Ureter (tissue), 1 donor: ENCODE data around the gene NEK2. TPM values are rescaled to one million over a fixed set of nuclear protein-coding genes. Genes with fewer than 3 reads are reported as not detected.
"Not testable (repeated sequence)": the region's sequence is repeated elsewhere in the genome, so short reads cannot be mapped to it uniquely, and the experiment has no call there.

ENCODE experiments used
- DNase-seq: peaks from one replicate; pipeline ENCODE4 v3.0.0-alpha.2; 2020; ENCODE audit warnings: low spot score
- total RNA-seq: library from RNA; stranded (reverse); gene quantifications from one replicate; pipeline ENCODE4 v1.2.4, GENCODE V29; 2023
- donor health status: DM: yes; HTN: yes; CAD: no.

Gene NEK2
- total RNA-seq, 1 donor from 2014 or later = not detected

DNA sequence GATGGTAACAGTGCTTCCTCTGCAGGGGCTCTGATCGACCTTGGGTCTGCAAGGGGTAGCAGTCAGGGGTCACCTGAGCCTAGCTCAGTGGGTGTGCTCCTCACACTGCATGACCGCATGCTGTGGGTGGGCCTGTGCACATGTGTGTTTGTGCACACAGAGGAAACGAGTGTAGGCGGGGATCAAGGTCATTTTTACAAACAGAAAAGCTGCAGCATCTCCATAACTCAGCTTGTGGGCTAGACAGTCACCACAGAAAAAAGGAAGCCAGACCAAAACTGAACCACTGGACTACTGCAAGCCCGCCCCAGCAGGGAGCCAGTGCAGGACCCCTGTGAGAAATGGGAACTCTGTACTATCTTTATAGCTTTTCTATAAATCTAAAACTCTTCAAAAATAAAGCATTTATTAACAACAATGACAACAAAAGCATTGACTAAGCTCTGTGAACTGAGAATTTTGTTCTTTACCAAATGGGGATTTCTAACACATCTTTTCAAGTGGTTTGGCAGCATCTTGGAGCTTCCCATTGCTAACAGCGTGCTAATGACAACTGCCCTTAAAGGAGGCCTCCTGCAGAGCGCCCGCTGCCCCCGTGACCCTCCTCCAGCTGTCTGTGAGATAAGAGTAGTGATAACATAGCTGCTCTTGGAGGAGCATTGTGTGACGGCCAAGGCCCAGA is 19.9 kb upstream of the NEK2 start:
- no peak for DNase-seq

DNA sequence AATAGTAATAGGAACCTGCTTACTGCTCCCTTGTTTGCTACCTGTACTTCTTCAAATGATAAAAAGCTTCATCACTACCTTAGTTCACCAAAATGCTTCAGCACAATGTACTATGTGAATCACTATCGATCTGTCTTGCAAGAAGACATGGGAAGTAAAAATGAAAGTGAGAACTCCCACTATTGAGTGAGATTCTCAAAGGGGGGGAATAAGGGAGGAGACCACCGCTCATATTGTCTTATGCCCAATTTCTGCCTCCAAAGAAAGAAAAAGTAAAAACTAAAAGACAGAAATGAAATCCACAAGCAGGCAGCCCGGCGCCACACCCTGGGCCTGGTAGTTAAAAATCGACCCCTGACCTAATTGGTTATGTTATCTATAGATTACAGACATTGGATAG is 18.5 kb upstream of the NEK2 start:
- DNase-seq = not testable (repeated sequence)

DNA sequence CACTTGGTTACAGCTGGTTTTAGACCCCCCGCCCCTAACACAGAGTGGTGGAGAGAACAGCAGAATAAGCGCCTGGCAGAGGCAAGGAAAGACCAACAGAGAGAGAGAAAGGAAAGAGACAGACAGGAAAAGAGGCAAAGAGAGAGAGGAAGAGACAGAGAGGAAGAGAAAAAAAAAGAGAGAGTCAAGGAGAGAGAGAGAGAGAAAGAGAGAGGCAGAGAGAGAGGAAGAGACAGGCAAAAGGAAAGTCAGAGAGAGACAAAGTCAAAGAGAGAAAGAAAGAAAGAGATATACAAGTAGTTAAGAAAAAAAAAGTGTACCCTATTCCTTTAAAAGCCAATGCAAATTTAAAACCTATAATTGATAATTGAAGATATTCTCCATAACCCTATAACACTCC is 13.0 kb upstream of the NEK2 start:
- no peak for DNase-seq

DNA sequence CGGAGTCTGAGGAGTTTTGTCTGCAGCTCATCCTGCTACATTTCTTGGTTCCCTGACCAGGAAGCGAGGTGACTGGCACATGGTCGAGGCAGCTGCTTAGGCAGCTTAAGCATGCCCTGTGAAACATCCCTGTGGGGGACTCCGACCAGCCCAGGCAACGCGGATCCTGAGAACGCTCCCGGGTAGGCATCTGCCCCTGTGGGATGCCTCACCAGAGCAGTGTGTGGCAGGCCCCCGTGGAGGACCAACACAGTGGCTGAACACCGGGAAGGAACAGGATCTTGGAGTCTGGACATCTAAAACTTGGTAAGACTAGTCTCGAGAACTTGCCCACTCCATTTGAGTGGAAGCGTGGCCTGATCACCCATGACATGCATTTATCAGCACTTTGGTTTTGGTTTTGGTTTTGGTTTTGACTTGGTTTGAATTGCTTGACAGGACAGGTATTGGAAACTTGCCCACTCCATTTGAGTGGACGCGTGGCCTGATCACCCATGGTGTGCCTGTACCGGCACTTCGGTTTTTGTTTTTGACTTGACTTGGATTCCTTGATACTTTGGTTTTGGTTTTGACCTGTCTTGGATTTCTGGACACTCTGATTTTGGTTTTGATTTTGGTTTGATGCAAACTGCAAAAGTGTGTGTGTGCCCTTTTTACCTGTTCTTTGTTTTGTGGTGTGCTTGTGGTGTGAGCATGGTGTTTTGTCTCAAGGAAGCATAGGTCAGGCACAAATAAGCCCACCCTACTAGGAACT is 12.2 kb upstream of the NEK2 start:
- no peak for DNase-seq

DNA sequence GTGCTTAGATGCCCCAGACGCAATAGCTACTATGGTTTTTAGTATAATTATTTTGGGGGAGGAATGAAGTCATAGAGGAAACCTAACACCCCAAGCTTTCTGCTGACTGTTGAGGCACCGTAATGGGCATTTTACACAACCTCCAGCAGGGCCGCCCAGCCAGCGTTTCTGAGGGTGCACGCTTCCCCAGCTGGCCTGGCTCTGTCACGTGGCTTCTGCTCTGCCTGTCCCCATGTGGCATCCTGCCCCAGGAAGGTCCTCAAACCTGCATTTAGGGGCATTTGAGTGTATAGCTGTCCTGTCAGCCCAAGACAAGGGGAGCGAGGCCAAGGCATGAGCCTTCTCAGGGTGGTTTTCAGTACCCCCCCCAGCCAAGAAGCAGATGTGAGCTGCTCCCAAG is 10.4 kb upstream of the NEK2 start:
- DNase-seq = no peak

DNA sequence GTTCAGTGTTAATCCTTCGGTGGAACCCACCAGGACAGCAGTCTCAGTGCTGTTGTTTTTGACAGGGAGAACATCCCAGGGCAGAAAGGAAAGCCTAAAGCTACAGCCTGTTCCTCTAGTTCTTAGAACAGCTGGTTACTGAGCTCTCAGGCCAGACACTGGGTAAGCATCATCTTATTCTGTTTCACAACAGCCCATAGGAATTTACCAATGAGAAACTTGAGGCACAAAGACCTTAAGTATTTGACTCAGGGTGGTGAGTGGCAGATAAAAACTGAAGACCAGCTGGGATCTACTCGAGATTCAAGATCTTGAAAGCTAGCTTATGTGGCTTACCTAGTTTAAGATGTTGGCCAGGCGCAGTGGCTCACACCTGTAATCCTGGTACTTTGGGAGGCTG is 9.4 kb upstream of the NEK2 start:
- DNase-seq = no peak

DNA sequence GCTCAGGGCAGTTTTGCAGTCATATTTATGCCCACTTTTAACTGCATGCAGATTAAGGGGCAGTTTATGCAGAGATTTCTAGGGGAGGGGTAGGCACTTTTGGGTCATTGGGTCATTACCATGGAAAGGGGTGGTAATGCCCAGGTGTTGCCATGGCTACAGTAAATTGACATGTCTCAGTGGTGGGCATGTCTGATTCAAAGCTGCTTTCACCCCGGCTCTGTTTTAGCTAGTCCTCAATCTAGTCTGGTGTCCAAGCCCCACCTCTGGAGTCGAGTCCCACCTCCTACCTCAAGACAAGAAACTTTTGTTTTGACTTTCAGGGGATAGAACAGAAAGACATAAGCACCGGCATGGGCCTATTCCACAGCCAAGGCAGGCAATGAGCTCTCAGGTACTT is 8.9 kb upstream of the NEK2 start:
- DNase-seq = no peak

DNA sequence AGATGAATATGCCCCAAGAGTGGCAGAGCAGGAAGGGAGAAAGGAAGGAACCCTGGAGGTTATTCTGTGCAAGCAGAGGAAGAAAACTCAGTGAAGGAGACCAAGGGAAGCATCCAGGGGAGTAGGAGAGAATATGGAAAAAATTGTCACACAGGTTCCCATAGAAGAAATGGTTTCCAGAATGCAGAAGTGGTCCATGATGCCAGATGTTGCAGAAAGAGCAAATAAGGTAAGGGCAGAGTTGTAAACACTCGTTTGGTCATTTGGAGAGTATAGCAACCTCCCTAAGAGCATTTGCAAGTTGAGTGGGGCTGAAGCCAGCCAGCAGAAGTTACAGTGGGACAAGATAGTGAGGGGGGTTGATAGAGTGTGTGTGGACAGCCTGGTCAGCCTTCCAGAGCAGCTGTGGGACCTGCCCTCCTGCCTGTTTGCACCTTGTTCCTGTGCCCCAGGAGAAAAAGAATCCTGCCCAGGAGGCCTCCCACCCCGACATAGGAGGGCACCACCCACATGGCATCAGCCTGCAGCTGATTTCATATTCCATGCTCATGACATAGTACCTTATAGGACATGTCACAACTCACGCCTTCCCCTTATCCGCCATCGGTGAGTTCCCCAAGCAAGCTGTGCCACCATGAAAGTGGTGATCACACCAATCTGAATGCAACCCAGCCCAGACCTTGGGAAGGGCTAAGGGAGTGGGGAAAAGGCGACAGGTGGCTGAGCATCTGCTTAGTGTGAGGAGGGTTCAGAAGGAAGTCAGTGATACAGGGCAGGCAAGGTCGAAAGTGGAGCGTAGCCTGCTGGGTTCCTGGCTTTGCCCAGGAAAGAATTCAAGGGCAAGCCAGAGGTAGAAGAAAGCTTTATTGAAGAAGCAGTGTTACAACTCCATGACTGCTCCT is 8.2 kb upstream of the NEK2 start:
- DNase-seq = no peak

DNA sequence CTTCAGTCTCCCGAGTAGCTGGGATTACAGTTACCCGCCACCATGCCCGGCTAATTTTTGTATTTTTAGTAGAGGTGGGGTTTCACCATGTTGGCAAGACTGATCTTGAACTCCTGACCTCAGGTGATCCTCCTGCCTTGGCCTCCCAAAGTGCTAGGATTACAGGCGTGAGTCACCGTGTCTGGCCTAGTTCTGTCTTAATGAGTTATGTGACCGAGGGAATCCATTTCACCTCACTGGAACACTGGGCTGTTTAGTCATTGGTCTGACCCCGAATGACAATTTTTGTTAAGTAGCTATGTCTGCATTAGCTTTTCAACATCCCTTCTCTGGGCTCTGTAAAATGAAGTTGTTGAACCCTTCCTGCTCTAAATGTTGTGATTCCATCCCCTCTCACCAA is 6.8 kb upstream of the NEK2 start:
- DNase-seq = not testable (repeated sequence)

DNA sequence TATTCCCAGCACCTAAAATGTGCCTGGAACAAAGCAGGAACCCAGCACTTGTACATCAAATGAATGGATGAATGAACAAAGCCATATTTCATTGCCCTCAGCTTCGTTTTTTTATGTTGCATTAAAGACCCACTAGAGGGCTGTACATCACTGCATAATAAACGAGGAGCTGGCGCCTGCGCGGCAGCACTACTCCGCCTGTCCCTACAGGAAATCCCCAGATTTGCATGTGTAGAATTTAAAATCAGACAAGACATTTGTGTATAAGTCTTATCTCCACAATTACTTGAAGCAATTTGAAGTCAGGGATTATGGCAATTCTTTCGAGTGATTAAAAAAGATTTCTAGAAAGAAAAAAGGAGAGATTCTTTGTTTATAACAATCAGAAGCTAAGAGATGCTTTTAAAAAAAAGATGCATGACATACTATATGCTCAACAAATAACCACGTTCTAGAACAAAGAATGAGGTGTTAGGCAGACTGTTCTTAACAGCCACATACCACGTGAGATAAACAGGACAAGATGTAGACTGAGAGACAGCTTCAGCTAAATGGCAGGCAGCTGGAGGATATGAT is 5.4 kb upstream of the NEK2 start:
- DNase-seq = peak; percentile 64

DNA sequence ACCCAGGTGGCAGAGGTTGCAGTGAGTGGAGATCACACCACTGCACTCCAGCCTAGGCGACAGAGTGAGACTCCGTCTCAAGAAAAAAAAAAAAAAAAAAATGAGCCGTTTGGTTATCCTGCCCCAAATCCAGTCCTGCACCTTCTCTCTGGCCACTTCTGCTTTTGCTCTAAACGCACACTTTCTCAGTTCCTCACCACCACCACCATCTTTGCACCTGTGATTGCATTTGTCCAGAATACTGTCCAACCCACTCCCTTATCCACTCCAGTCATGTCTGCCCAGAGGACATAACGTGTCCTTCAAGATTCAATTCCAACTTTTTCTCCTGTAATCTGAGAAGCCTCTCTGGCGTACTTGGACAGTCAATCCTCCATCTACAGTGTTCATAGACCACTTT is 2.2 kb upstream of the NEK2 start:
- no peak for DNase-seq

DNA sequence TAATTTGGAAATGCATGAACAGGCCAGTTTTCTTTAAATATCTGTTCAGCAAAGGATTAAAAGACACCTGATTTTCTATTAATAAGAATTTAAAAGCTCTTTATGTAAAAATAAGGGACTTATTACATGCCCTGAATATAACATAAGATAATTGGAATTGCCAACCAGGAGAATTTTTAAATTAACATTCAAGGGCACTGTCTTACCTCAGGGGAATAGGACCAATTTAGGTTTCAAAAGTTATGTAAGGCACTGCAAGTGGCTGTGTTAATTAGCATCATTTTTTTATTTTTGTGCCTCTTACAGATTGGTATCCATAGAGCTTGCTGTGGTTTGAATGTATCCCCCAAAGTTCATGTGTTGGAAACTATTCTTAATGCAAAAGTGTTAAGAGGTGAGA is 1.3 kb upstream of the NEK2 start:
- DNase-seq = no peak

DNA sequence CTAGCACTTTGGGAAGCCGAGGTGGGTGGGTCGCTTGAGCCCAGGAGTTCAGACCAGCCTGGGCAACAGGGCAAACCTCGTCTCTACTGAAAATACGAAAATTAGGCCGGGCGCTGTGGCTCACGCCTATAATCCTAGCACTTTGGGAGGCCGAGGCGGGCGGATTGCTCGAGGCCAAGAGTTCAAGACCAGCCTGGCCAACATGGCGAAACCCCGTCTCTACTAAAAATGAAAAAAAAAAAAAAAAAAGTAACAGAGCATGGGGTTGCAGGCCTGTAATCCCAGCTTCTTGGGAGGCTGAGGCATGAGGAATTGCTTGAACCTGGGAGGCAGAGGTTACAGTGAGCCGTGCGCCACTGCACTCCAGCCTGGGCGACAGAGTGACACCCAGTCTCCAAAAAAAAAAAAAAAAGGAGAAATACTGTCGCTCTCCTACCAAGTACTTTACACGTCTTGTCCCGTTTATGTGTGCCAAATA is 724 bp upstream of the NEK2 start:
- no peak for DNase-seq

DNA sequence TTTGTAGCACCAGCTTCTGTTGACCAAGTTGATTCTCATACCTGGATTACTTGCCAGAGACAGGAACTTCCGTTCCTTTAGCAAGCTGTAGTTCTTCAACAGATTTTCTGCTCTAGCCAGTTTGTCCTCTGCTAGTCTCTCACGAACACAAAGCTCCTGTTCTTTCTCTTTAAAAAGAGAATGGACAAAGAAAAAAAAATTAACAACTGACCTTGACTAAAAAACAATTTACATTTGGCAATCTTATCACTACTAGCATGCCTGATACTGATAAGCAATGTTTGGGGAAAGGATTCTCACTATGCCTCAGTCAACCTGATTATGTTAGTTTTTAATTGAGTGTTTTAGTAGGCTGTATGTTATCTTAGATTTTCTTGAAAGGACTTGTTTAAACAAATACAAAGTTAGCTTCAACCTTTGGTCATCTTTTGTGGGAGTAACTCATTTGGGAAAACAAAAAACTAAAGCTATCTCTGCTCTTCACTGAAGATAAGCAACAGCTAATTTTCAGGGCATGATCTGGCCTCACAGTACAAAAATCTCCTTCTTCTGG is 8.3 kb downstream of the NEK2 start:
- no peak for DNase-seq

DNA sequence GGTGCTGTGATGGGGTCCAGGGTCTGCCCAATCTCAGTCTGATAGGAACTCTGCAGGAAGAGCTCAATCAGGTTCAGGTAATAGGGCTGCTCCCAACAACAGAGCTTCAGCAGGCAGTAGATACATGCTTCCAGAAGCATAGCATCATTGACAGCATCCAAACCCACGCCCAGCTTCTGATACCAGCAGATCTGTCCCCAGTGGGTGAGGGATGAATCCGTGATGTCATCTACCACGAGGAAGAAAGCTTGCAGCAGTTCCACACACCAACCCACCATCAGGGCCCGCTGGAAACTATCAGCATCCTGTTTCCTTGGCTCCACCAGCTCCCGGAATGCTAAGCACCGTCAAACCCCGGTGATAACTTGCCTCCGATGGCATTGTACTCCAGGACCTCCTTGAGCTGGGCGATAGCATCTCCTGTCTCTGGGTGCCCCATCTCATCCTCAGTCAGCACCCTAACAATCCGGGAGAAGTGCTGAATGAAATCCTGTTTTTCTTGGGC is 14.7 kb downstream of the NEK2 start:
- no peak for DNase-seq

DNA sequence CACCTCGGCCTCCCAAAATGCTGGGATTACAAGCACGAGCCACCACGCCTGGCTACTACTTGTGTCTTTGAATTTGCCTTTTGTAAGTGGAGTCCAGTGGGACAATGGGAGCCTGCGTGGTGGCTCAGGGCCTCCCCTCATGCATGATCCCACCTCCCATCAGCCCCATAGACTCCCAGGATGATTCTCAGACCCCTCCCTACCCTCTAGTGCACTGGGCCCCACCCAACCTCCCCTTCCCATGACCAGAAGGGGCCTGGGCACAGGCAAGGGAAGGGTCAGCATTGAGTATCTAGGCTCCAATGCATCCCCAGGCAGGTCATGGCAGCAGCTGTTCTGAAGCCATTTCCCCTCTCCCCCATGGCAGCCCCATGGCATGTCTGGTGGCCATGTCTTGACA is 18.7 kb downstream of the NEK2 start:
- DNase-seq = no peak

DNA sequence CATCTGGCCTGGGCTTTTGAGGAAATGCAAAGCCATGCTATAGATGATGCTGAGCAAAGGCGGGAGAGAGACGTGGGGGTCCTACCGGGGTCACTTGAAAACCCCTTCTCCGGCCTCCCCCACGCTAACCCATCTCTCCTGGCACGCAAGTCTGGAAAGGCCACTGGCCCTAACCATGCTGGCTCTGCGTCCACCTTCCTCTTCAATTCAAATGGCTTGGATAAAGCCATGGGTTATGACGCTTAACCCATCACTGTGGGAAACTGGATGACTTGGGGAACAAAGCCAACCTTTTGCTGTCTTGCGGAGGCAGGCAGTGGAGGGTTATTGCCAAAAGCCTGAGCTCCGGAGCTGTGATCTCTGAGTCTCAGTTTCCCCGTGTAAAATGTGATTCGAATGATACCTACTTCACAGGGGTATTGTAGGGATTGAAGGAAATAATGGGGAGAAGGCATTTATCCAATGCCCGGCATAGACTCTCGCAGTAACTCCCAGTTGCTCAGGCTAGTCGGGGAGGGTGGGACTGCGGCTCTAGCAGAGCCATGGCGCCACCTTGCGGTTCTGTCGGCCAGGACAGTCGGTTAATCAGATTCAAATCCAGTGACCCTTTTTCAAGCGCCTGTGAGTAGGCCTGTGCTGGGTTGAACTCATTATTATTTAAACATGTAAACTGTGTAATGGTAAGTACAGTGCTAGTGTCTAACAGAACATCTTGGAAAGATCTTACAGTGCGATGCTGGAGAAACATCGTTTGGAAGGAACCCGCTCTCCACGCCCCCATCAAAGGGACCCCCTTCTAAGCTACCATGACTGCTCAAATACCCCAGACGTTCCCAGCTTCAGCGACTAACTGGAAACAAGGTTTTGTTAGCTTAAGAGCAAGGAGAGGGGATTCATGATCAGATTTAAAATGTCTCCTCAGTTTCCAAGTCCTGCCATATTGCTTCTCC is 20.3 kb downstream of the NEK2 start:
- DNase-seq = peak; percentile 89

DNA sequence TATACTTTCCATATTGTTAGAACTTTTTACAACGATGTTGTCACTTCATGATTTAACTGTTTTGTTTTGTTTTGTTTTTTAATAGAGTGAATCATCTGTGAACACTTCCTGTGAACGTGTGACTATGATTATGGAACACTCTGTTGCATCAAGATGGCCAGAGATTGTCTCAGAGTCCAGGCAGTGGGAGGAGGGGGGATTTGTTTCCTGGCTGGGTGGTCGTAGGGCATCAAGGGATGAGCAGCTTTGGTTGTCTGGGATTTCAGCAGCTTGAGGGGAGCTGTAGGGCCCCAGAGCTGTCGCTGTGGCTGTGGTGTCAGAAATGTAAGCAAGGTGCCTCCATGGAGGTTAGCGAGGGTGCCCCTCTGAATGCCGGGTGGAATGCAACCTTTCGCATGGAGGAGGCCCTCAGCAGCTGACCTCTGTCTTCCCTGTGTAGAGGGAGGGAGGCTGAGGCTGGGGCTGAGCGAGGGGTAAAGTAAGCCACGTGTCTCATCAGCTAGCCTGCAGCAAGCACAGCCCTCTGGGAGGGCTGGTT is 21.4 kb downstream of the NEK2 start:
- no peak for DNase-seq

DNA sequence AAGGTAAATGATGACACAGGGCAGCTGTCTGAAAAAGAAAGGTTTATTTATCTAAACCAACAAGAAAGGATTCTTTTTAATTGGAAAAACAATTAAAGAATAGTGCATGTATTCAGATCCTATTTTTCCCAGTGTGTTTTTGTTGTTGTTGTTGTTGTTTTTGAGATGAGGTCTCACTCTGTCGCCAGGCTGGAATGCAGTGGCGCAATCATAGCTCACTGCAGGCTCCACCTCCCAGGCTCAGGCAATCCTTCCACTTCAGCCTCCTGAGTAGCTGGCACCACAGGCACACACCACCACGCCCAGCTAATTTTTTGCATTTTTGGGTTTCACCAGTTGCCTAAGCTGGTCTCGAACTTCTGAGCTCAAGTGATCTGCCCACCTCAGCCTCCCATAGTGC is 22.1 kb downstream of the NEK2 start:
- no peak for DNase-seq

DNA sequence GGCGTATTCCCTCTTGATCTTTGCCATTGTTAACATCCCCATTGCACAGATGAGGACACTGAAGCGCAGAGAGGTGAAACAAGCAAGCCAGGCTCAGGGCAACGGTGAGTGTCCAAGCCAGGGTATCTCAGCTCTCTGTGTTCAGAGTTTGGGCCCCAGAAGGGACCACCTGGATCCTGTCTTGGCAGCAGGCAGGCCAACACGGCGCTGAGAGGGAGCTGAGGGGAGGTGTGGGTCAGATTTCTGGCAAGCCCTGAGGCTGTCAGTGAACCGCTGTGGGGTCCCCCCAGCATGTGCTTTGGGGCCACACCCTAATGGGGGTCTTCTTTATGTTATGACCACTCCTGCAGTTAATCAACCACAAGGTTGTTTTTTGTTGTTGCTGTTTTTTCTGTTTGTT is 23.1 kb downstream of the NEK2 start:
- DNase-seq = no peak
